SK-N-SH (cell line): ENCODE data around the gene PRICKLE2.

Source experiments
- CTCF ChIP-seq: fragments of 200-600 bp; sonication (generic); IDR thresholded peaks from 2 replicates; pipeline ENCODE4 v1.6.1; 2017; ENCODE audit warnings: antibody characterized with exemption, mild to moderate bottlenecking, moderate library complexity
- EZH2phosphoT487 ChIP-seq: fragments of 200-600 bp; sonication (generic); IDR thresholded peaks from 2 replicates; pipeline ENCODE4 v1.6.1; 2017; ENCODE audit warnings: low read depth, mixed run types, mild to moderate bottlenecking, antibody characterized with exemption, moderate library complexity, borderline replicate concordance
- NRF1 ChIP-seq: IDR thresholded peaks from 2 replicates; pipeline ENCODE4 v1.6.1; 2012; ENCODE audit warnings: low read depth, mild to moderate bottlenecking, low read length
- SMC3 ChIP-seq: IDR thresholded peaks from 2 replicates; pipeline ENCODE4 v1.6.1; 2012; ENCODE audit warnings: low read depth, low read length, improper control_type of control experiment
- TCF12 ChIP-seq: IDR thresholded peaks from 2 replicates; pipeline ENCODE4 v1.4.0; 2012
- USF1 ChIP-seq: IDR thresholded peaks from 2 replicates; pipeline ENCODE4 v1.4.0; 2012; ENCODE audit warnings: low read depth, borderline replicate concordance
- YY1 ChIP-seq: IDR thresholded peaks from 2 replicates; pipeline ENCODE4 v1.4.0; 2012; ENCODE audit warnings: low read depth, mild to moderate bottlenecking
- ZBTB33 ChIP-seq: IDR thresholded peaks from 2 replicates; pipeline ENCODE4 v1.4.0; 2012; ENCODE audit warnings: low read depth, borderline replicate concordance

GRCh38 chr3:64240959-64241358 is 15.7 kb upstream of the PRICKLE2 start:
- TF ChIP-seq NRF1 (no peak), CTCF (no peak), ZBTB33 (no peak), TCF12 (no peak), EZH2phosphoT487 (no peak), SMC3 (no peak), USF1 (no peak), YY1 (no peak)
